Kidney (tissue), 14 donors: ENCODE data around the gene CLEC16A. TPM values are rescaled to one million over a fixed set of nuclear protein-coding genes. Genes with fewer than 3 reads are reported as not detected.

Source experiments
- DNase-seq, 5 donors: peaks; one replicate each; pipeline ENCODE4 v3.0.0-alpha.2; 2013 to 2020
- FAIRE-seq: peaks from 2 replicates; lab custom pipeline; 2012; peaks lifted over from hg19 to GRCh38; lab: Jason Lieb, UNC
- H3K27ac ChIP-seq, 2 donors: one replicate each; pipeline ENCODE4 v1.7.0; 2013; ENCODE audit warnings: low read depth in 2 of 2, low read length in 2 of 2, inconsistent platforms in 1 of 2
- H3K27me3 ChIP-seq: one replicate; pipeline ENCODE4 v1.7.1; 2013; ENCODE audit warnings: low read length, inconsistent platforms; ENCODE audit not compliant: control insufficient read depth, insufficient read depth
- H3K36me3 ChIP-seq, 3 donors: one replicate each; pipeline versions ENCODE4 v1.7.0 to v1.7.1; 2013; ENCODE audit warnings: low read length in 3 of 3, control low read depth in 1 of 3, inconsistent platforms in 1 of 3; ENCODE audit not compliant: insufficient read depth in 3 of 3, control insufficient read depth in 2 of 3
- H3K4me1 ChIP-seq, 3 donors: one replicate each; pipeline versions ENCODE4 v1.7.0 to v1.7.1; 2013; ENCODE audit warnings: low read length in 3 of 3, inconsistent platforms in 1 of 3, low read depth in 1 of 3; ENCODE audit not compliant: control insufficient read depth in 2 of 3, insufficient read depth in 2 of 3
- H3K4me3 ChIP-seq, 3 donors: one replicate each; pipeline versions ENCODE4 v1.7.0 to v1.8.1; 2013; ENCODE audit warnings: low read length in 3 of 3, control low read depth in 1 of 3, inconsistent platforms in 1 of 3
- H3K9ac ChIP-seq, 3 donors: one replicate each; pipeline versions ENCODE4 v1.7.0 to v1.7.1; 2013; ENCODE audit warnings: low read length in 3 of 3, control low read depth in 1 of 3, inconsistent platforms in 1 of 3
- H3K9me3 ChIP-seq, 3 donors: one replicate each; pipeline versions ENCODE4 v1.7.0 to v1.7.1; 2013; ENCODE audit warnings: low read length in 3 of 3, control low read depth in 1 of 3, inconsistent platforms in 1 of 3; ENCODE audit not compliant: control insufficient read depth in 2 of 3, insufficient read depth in 1 of 3
- intact Hi-C: fragments of 100-400 bp; cut with DNase I; formaldehyde crosslinking; loops from one replicate; pipeline ENCODE4 v1.11.1; 2022
- polyA plus RNA-seq: library from polyadenylated mRNA; stranded (reverse); fragments of 350-450 nt; fragmentation: Illumina TruSeq; extraction: RNeasy Lipid Tissue Mini Kit (QIAGEN cat#74804); gene quantifications from one replicate; pipeline ENCODE4 v1.2.3, GENCODE V29; 2014; ENCODE audit warnings: low read depth, low replicate concordance; ENCODE audit not compliant: insufficient read depth
- total RNA-seq: library from RNA; stranded (reverse); fragmentation: NEBNext Ultra II Directional; extraction: Animal tissue kit (Norgen Biotek cat#: 25700); gene quantifications from one replicate; pipeline ENCODE4 v1.2.1, GENCODE V29; 2021
- TF ChIP-seq, protein P1 (sequence below): IDR thresholded peaks from 3 replicates; pipeline ENCODE4 v1.5.1; 2012; ENCODE audit warnings: mild to moderate bottlenecking, moderate library complexity, borderline replicate concordance; ENCODE audit not compliant: insufficient read depth; ENCODE audit errors: extremely low read depth
- donor health status: control.
- donor health status: control.
- donor health status: control.
- donor health status: control.
- donor health status: control.
- donor health status: DM: yes; HTN: yes; CAD: no.
- donor health status: Normal renal cell carcinoma (clear cell type).

The CLEC16A gene
- total and polyA plus RNA-seq, 2 donors from 2014 or later: 10.8 to 51.9 TPM

DNA sequence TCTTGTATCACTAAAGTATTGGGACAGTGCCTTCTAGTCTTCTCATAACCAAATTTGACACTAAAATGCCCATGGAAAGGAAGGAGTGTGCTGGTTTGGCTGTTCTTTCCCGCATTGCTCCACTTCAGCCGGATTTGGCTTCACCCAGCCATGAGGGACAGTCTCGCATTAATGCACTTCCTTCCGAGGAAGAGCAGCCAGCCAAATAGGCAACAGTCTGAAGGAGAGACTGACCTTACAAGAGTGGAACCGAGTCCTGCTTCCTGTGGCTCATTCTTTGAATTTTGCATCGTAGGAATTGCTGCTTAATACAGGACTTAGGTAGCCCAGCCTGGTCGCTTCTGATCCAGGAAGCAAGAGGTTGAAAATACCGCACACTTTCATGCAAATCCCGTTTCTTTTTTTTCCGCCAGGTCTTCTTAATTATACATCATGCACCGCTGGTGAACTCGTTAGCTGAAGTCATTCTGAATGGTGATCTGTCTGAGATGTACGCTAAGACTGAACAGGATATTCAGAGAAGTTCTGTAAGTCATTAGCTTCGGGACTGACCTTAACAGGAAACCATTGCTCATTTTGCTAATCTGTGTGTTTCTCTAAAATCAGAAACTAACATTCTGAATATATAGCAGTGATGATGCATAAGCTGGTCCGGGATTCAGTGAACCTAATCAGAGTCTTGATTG is 38.2 kb downstream of the CLEC16A start:
- intact Hi-C loops: no loop called here
- no peak overlapping the region for H3K9ac ChIP-seq
- no peaks in the 10 kb centered on the region for H3K9me3 ChIP-seq
- H3K27me3 ChIP-seq: no peaks in the 10 kb centered on the region
- H3K27ac ChIP-seq: no peak overlapping the region
- no peak for FAIRE-seq
- DNase-seq: no peak
- H3K4me1 ChIP-seq: peaks cover 0 to 6% (median 0%) of the 10 kb centered on the region in 3 donors
- TF ChIP-seq, protein P1, sequence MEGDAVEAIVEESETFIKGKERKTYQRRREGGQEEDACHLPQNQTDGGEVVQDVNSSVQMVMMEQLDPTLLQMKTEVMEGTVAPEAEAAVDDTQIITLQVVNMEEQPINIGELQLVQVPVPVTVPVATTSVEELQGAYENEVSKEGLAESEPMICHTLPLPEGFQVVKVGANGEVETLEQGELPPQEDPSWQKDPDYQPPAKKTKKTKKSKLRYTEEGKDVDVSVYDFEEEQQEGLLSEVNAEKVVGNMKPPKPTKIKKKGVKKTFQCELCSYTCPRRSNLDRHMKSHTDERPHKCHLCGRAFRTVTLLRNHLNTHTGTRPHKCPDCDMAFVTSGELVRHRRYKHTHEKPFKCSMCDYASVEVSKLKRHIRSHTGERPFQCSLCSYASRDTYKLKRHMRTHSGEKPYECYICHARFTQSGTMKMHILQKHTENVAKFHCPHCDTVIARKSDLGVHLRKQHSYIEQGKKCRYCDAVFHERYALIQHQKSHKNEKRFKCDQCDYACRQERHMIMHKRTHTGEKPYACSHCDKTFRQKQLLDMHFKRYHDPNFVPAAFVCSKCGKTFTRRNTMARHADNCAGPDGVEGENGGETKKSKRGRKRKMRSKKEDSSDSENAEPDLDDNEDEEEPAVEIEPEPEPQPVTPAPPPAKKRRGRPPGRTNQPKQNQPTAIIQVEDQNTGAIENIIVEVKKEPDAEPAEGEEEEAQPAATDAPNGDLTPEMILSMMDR: no peak
- peaks cover 2 to 8% (median 8%) of the 10 kb centered on the region in 3 donors for H3K36me3 ChIP-seq
- H3K4me3 ChIP-seq: no peak overlapping the region

DNA sequence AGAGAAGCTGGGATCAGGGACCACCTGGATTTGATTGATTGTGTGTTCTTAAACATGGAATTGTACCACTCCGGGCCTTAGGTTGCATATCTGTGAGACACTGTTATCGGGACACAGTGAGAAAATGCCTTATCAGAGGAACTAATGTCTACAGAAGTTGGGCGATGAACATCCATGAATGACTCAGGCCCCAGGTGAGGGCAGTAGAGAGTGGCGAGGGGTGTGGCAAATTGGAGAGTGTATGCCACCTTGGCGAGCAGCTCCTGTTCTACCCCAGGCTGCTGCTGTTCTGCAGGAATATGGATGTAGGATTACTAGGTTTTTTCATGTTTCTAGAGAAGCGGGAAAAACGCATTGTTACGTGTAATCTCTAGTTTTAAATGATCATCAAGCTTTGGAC is 38.8 kb downstream of the CLEC16A start:
- Histone ChIP-seq H3K9ac (no peak overlapping the region), H3K9me3 (no peaks in the 10 kb centered on the region), H3K4me3 (no peak overlapping the region), H3K27me3 (no peaks in the 10 kb centered on the region), H3K4me1 (peaks cover 0 to 6% (median 0%) of the 10 kb centered on the region in 3 donors), H3K36me3 (peaks cover 4 to 8% (median 6%) of the 10 kb centered on the region in 3 donors), H3K27ac (no peak overlapping the region)
- intact Hi-C loops: no loop called here
- FAIRE-seq: no peak
- TF ChIP-seq, protein P1: no peak
- no peak for DNase-seq

DNA sequence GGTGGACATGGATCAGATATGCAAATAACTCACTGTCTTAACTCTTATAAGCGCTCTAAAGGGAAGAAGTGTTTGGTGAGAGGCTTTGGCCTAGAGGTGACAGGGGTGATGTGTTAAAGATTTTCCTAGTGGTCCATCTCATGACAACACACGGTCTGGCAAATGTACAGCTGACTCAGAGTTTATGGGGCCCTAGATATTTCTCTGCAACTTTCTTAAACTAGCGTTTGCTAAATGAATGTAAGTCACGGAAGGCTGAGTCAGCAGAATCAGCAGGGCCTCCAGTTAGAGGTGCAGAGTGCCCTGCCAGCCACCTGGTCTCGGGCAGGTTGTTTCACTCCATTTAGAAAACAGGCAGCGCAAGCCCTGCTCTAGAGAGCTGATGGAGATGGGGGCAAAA is 40.1 kb downstream of the CLEC16A start:
- intact Hi-C loops: no loop called here
- no peak overlapping the region for H3K27ac ChIP-seq

More for the DNA sequence above, 40.1 kb downstream of the CLEC16A start:
- no peaks in the 10 kb centered on the region for H3K9me3 ChIP-seq
- TF ChIP-seq, protein P1: no peak
- H3K36me3 ChIP-seq: peaks cover 3 to 6% (median 4%) of the 10 kb centered on the region in 3 donors
- H3K9ac ChIP-seq: no peak overlapping the region
- H3K27me3 ChIP-seq: no peaks in the 10 kb centered on the region
- peaks cover 0 to 6% (median 0%) of the 10 kb centered on the region in 3 donors for H3K4me1 ChIP-seq
- FAIRE-seq: no peak
- no peak for DNase-seq
- H3K4me3 ChIP-seq: no peak overlapping the region
